Esophagus mucosa (tissue), 1 donor: ENCODE data around the gene COX17. TPM values are rescaled to one million over a fixed set of nuclear protein-coding genes. Genes with fewer than 3 reads are reported as not detected.

ENCODE experiments used
- ATAC-seq: fragments of 200-7000 bp; cut with Tn5 transposase; one replicate; pipeline ENCODE4 v1.9.1; 2020
- total RNA-seq: library from RNA; stranded (reverse); gene quantifications from one replicate; pipeline ENCODE4 v1.2.4, GENCODE V29; 2023
- donor health status: DM: yes; HTN: yes; CAD: no.

Gene COX17
- total RNA-seq, 1 donor from 2014 or later = 24.9 TPM

DNA sequence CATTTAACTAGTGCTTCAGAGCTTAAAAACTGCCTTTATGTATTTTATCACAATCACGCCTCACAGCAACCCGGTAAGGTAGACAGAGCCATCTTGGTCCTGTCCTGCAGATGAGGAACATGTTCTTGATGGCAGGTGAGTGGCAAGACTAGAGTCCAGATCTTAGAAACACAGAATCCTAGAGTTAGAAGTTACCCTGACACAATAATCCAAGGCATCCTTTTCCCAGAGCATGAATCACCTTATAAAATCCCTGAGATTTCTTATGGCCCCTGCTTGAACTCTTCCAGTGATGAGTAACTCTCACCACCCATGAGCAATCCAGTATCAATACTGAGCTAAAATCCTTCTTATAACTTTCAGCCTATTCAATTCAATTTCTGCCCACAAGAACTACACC, 33.7 kb downstream of the COX17 start:
- peak; percentile 51 for ATAC-seq

DNA sequence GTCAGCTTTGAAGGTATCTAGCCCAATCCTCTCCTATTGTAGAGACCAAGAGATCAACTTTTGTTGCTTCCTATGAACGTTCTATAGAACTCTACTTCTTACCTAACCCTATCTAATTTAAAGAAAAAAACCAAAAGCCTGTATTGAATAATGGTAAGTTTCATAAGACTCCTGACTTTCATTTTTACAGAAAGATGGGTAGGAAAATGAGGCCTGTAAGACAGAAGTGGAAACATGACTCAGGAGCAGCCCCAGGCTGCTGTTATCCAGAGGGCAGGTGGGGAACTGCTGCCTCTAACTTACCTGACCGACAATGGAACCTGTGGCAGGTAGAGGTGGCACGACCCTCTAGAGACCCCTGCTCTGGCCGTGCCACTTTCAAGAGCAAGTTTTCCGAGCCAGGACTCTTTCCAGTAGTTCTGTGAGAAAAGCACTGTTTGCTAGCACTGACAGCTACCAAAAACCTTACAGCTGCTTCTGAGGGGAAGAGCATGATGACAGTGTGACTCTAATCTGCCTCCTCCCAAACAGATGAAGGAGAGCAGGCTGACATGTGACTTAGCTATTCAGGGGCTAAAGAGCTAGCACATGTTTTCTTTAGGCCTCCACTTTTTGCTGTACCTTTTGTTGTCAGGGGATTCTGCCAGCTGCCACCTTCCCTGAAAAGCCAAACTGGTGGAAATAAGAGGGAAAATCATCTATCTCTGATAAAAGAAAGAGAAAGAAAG, 34.3 kb downstream of the COX17 start:
- no peak for ATAC-seq

- no peak for ATAC-seq
Observed at GRCh38 chr3:119641416-119641815, 35.8 kb downstream of the COX17 start.

GRCh38 chr3:119639494-119640350, 37.5 kb downstream of the COX17 start:
- peak; percentile 27 for ATAC-seq

- ATAC-seq = peak; percentile 58
Observed at GRCh38 chr3:119637679-119638477, 39.3 kb downstream of the COX17 start.

GRCh38 chr3:119636891-119637611, 40.2 kb downstream of the COX17 start:
- no peak for ATAC-seq

DNA sequence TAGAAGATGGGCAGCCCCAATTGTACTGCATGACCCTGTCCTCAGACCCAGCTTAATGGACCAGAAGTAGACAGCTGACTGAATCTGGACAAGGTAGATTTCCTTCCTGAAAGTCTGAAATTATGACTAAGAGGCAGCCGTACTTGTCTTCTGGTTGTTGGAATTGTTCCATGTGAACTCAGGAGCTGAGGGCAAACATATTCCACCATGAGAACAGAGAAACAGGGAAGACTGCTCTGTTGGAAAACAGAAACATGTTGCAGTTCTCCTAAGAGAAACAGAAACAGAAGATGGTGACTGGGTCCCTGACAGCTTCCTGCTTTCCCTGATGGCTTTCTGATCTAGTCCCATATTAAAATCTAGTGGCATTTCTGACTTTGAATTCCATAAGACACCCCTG, 41.0 kb downstream of the COX17 start:
- peak; percentile 30 for ATAC-seq

DNA sequence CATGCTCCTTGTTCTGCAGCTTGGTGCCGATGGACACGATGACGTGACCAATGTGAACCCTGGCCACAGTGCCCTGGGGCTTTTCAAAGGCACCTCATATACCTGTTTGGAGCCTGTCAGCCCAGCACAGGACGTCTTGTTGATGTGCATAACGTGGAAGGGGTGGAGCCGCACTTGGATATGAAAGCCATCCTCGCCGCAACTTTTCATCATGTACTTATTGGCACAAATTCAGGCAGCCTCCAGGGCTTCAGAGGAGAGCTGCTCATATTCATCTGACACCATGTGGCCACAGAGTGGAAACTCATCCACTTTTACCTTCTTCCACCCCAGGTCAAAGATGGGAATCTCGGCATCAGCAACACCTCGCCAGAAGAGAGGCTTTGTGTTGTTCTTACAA, 41.5 kb downstream of the COX17 start:
- no peak for ATAC-seq

DNA sequence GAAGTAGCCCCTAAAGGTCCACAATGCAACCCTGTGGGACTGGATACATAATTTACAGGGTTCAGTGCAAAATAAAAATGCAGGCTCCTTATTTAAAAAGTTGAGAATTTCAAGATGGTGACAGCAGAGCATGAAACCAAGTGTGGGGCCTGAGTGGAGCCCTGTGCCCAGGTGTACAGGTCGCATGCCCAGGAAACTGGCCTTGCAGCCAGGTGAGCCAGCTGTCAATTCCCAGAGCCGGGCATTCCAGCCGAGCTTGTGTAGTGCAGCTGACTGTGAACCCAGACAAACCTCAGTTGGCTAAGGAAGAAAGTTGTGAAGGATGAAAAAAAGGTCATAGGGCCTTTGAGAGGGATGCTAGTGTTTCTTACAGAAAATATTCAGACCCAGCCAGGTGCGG, 44.4 kb downstream of the COX17 start:
- ATAC-seq = no peak

DNA sequence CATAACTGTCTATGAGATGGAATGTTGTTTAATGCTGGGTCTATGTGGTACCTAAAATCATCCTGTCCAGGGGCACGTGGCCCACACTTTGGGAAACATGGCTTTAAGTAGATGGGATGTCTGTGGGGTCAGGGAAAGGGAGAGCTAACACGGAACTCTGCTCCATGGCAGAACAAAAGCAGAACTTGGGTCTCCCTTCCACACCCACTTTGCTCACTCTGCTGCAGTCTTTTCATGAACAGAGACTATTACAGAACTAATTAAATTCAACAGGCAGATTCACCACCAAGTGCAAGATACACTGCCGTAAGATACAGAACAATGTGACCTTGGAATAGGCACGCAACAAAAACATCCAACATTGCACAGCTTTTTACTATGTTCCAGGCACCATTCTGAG, 45.0 kb downstream of the COX17 start:
- no peak for ATAC-seq

- ATAC-seq = no peak
Observed at GRCh38 chr3:119631516-119631915, 45.7 kb downstream of the COX17 start.

DNA sequence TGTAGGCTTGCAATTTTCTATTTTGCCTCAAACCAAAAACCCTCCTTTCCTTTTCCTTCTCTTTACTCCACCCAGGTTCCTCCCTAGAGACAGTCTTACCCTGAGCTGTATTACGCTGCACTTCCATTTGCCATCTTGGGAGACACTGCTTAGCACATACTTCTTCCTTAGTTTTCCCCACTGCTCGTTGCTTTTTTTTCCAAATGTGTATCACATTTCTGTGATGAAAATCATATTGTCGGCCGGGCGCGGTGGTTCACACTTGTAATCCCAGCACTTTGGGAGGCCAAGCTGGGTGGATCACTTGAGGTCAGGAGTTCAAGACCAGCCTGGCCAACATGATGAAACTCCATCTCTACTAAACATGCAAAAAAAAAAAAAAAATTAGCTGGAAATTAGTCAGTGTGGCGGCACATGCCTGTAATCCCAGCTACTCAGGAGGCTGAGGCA, 46.3 kb downstream of the COX17 start:
- ATAC-seq = no peak

DNA sequence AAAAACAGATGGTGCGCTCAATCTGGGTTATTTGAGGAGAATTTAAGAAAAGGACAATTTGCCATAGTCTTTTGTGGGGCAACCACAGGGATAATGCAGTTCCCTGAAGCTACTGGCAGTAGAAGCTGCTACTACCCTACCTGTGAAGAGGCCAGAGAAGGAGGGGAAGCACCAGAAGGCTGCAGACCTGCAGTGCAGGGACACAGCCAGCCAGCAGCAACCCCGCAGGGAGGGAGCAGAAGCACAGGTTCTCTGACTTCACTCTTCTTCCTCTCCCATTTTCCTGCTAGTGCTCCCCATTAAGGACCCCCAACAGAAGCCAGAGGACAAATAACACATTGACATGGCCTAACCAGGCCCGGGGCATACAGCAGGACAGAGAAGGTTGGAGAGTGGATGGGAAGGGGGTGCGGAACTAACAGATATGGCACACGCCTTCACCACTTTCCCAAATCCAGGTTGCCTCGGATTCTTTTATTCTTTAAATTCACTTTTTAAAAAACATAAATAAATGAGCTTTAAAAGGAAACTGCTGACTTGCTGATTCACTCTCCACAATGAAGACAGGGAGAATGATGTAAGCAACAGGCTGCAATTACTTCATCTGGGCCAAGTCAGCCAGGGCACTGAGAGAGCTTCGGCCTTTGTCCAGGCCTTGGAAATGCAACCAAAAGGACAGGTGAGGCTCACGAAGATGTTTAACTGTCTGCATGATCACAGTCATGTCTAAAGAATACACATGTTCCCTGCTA, 46.9 kb downstream of the COX17 start:
- ATAC-seq = peak; percentile 51

GRCh38 chr3:119628816-119629445, 48.3 kb downstream of the COX17 start:
- ATAC-seq = no peak

GRCh38 chr3:119628390-119628789, 48.8 kb downstream of the COX17 start:
- peak; percentile 39 for ATAC-seq

GRCh38 chr3:119627461-119627860, 49.7 kb downstream of the COX17 start:
- ATAC-seq = peak; percentile 34

- no peak for ATAC-seq
Observed at GRCh38 chr3:119626196-119626595, 51.0 kb downstream of the COX17 start.

- no peak for ATAC-seq
Observed at GRCh38 chr3:119625451-119626153, 51.6 kb downstream of the COX17 start.

DNA sequence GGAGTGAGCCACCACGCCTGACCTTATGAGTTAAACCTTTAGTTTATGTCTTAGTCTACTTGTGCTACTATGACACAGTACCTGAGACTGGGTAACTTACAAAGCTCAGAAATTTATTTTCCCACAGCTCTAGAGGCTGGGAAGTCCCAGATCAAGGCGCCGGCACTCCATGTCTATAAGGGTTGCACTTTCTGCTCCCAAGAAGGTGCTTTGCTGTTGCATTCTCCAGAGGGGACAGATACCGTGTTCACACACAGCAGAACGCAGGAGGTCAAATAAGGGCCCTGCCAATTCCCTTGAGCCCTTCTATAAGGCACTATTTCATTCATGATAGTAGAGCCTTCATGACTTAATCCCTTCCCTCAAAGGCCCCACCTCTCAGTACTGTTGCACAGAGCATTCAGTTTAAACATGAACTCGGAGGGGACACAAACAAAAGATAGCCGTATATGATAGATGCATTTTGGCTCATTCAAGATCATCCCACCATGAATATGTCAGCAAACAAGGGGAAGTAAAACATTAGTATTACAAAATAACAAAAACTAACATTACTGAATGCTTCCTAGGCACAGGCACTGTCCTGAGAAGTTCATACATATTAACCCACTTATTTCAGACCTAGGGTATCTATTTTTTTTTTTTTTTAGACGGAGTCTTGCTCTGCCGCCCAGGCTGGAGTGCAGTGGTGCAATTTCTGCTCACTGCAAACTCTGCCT, 53.0 kb downstream of the COX17 start:
- no peak for ATAC-seq

GRCh38 chr3:119620899-119621298, 56.3 kb downstream of the COX17 start:
- ATAC-seq = no peak
